ENCODE data around the gene FBXO22. TPM values are rescaled to one million over a fixed set of nuclear protein-coding genes. Genes with fewer than 3 reads are reported as not detected.
A peak's percentile ranks its signal among the peaks of the same experiment; 100 is the strongest.

The FBXO22 gene
- total RNA-seq, 2 experiments from 2014 or later: 32.5 to 33.1 TPM

DNA sequence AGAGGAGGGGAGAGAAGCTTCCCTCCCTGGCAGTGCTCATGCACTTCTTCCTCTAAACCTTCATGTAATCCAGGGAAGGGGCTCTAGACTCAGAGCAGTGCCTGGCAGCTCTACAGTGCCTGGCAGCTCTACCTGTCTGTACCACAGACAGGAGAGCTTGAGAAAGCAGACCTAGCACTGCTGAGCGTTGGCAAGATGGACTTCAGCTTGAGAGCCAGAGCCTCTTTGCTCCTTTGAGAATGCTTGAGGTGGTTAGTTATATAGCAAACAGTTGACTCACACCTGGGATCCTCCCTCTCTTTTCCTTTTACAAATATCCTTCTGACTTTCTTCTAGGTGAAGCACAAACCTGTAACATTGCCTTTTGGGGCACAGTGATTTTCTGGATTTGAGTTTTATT lies 20.9 kb downstream of the FBXO22 start:
- Mint-ChIP-seq H3K27ac (no peak overlapping the region), H3K4me1 (peaks cover 43% of the 10 kb centered on the region), H3K36me3 (ENCODE audit: low read depth) (peaks cover 48% of the 10 kb centered on the region), H3K27me3 (no peaks in the 10 kb centered on the region), H3K4me3 (no peak overlapping the region), H3K9me3 (no peaks in the 10 kb centered on the region)
- ChIA-PET POLR2A (interaction anchor here (1.4 kb wide), 1 partner anchor 13 kb away, joined by 3 read pairs; no protein-coding TSS in a partner anchor), CTCF (interaction anchor here (2.2 kb wide), 1 partner anchor 115 kb away, joined by 8 read pairs; no protein-coding TSS in a partner anchor)
- DNase-seq: no peak

GRCh38 chr15:75925440-75925839 lies 21.8 kb downstream of the FBXO22 start:
- no peak overlapping the region for H3K27ac Mint-ChIP-seq
- DNase-seq: no peak
- ChIA-PET POLR2A (interaction anchor here (0.9 kb wide), 1 partner anchor 49 kb away, joined by 3 read pairs; no protein-coding TSS in a partner anchor), CTCF (interaction anchor here (2.2 kb wide), 1 partner anchor 115 kb away, joined by 8 read pairs; no protein-coding TSS in a partner anchor)
- H3K27me3 Mint-ChIP-seq: no peaks in the 10 kb centered on the region
- H3K4me1 Mint-ChIP-seq: peaks cover 45% of the 10 kb centered on the region
- H3K4me3 Mint-ChIP-seq: no peak overlapping the region
- no peaks in the 10 kb centered on the region for H3K9me3 Mint-ChIP-seq
- peaks cover 45% of the 10 kb centered on the region for H3K36me3 Mint-ChIP-seq (ENCODE audit: low read depth)

- Mint-ChIP-seq H3K27me3 (no peaks in the 10 kb centered on the region), H3K9me3 (no peaks in the 10 kb centered on the region), H3K4me1 (peaks cover 49% of the 10 kb centered on the region), H3K27ac (no peak overlapping the region), H3K36me3 (ENCODE audit: low read depth) (peaks cover 57% of the 10 kb centered on the region), H3K4me3 (no peak overlapping the region)
- POLR2A ChIA-PET: interaction anchor here (1.0 kb wide), 1 partner anchor 13 kb away, joined by 4 read pairs; no protein-coding TSS in a partner anchor
- CTCF ChIA-PET: interaction anchor here (1.4 kb wide), 1 partner anchor 117 kb away, joined by 3 read pairs; no protein-coding TSS in a partner anchor
- no peak for DNase-seq
Observed at GRCh38 chr15:75926931-75927330, 23.3 kb downstream of the FBXO22 start.

DNA sequence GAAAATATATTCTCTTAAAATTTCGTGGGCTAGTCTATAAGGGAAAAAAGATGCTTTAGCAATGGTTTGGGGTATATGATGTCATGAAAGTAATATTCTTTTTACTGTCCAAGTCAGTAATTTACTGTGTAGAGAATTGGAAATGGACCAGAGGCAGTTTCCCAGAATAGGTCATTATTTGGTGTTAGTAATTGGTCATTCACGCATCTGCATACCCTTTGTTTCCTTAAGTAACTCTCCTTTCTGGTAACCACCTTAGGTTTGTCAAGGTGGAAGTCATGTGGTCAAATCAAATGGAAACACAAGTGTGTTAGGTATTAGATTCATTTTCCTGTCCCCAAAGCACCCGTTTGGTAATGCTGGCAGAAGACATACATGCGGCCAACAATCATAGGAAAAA lies 23.9 kb downstream of the FBXO22 start:
- POLR2A ChIA-PET: interaction anchor here (0.6 to 1.1 kb wide), 4 partner anchors 14 to 123 kb away, joined by 3 to 4 read pairs (median 4); partner anchors contain the start of gene UBE2Q2
- Mint-ChIP-seq H3K4me3 (no peak overlapping the region), H3K27ac (no peak overlapping the region), H3K36me3 (ENCODE audit: low read depth) (peaks cover 55% of the 10 kb centered on the region), H3K9me3 (no peaks in the 10 kb centered on the region), H3K27me3 (no peaks in the 10 kb centered on the region), H3K4me1 (peaks cover 44% of the 10 kb centered on the region)
- CTCF ChIA-PET: interaction anchor here (1.4 kb wide), 1 partner anchor 118 kb away, joined by 3 read pairs; no protein-coding TSS in a partner anchor
- DNase-seq: no peak

- H3K27me3 Mint-ChIP-seq: no peaks in the 10 kb centered on the region
- peaks cover 59% of the 10 kb centered on the region for H3K36me3 Mint-ChIP-seq (ENCODE audit: low read depth)
- no peak overlapping the region for H3K27ac Mint-ChIP-seq
- ChIA-PET CTCF (interaction anchor here (0.7 to 2.0 kb wide), 10 partner anchors 11 to 606 kb away, joined by 3 to 8 read pairs (median 3); no protein-coding TSS in a partner anchor), POLR2A (interaction anchor here (0.6 to 1.1 kb wide), 2 partner anchors 86 to 242 kb away, joined by 3 to 4 read pairs; partner anchors contain the start of gene UBE2Q2)
- DNase-seq: no peak
- H3K4me1 Mint-ChIP-seq: peaks cover 33% of the 10 kb centered on the region
- H3K4me3 Mint-ChIP-seq: no peak overlapping the region
- H3K9me3 Mint-ChIP-seq: no peaks in the 10 kb centered on the region
Observed at GRCh38 chr15:75928680-75929608, 25.3 kb downstream of the FBXO22 start.

DNA sequence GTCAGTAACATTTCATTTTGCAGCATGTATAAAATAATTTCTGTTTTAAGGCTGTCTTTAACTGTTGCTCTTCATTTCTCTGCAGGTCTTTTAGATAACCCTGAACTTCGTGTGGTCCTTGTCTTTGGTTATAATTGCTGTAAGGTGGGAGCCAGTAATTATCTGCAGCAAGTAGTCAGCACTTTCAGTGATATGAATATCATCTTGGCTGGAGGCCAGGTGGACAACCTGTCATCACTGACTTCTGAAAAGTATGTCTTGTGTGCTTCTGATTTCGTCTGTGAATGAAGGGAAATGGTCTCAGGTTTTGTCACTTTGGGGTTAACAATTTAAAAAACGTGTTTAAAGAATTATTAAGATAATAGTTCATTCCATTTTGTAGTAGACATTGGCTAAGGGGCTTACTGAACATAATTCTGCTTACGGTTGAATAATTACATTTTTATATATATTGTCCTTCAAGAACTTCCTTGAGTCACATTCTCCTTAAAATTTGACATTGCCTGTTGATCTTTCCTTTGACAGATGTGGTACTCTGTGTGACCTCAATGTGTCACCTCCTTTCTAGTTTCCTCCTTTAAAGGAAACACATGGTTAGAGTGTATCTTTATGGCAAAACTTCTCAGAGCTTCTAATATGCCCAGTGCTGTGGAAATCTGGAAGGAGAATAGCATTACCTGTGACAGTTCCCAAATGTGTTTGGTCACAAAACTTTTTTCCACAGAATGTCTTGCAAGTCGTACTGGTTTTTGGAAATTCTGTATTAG lies 26.3 kb downstream of the FBXO22 start:
- peak overlapping the region; percentile 1 for H3K27ac Mint-ChIP-seq
- H3K36me3 Mint-ChIP-seq (ENCODE audit: low read depth): peaks cover 58% of the 10 kb centered on the region
- POLR2A ChIA-PET: no interaction called here
- CTCF ChIA-PET: interaction anchor here (0.7 to 2.0 kb wide), 9 partner anchors 12 to 605 kb away, joined by 3 to 8 read pairs (median 3); no protein-coding TSS in a partner anchor
- DNase-seq: no peak
- H3K4me1 Mint-ChIP-seq: peaks cover 29% of the 10 kb centered on the region
- no peaks in the 10 kb centered on the region for H3K9me3 Mint-ChIP-seq
- no peaks in the 10 kb centered on the region for H3K27me3 Mint-ChIP-seq
- H3K4me3 Mint-ChIP-seq: no peak overlapping the region

DNA sequence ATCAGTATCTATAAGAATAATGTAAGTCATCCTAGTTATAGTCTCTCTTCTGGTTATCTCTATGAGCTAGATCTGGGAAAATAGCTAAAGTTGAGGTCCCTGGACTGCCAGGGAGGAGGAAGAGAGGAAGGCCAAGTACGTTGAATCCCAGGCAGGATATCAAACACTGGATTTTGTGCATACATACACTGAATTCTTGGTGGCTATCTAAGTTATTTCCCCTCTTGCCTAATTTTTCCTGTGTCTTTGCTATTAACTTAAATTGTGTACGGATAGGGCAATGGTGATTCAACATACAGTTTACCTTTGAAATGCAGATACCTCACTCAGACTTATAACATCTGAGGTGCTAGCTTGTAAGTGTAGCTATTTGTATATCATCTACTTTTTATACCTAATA lies 27.2 kb downstream of the FBXO22 start:
- Mint-ChIP-seq H3K4me1 (peaks cover 24% of the 10 kb centered on the region), H3K9me3 (no peaks in the 10 kb centered on the region), H3K36me3 (ENCODE audit: low read depth) (peaks cover 57% of the 10 kb centered on the region), H3K27ac (no peak overlapping the region), H3K27me3 (no peaks in the 10 kb centered on the region), H3K4me3 (no peak overlapping the region)
- ChIA-PET CTCF (interaction anchor here (1.2 to 1.5 kb wide), 2 partner anchors 26 to 208 kb away, joined by 3 to 5 read pairs; no protein-coding TSS in a partner anchor), POLR2A (no interaction called here)
- no peak for DNase-seq

DNA sequence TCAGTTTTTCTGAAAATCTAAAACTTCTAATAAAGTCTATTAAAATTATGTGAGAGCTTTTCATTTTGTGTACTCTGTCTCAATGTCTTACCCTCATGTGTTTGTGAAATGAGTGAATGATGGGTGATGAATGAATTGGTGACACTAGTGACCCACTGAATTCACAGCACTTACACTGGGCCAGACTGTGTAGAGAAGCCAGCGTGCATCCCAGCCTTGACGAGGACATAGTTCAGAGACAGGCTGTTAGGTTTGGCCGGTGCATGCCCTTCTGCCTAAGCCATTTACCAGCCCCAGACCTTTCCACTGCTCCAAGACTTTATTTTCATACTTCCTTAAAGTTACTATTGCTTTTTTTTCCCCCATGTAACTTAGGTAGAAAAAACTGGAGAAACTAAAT lies 38.8 kb downstream of the FBXO22 start:
- no peak overlapping the region for H3K27ac Mint-ChIP-seq

DNA sequence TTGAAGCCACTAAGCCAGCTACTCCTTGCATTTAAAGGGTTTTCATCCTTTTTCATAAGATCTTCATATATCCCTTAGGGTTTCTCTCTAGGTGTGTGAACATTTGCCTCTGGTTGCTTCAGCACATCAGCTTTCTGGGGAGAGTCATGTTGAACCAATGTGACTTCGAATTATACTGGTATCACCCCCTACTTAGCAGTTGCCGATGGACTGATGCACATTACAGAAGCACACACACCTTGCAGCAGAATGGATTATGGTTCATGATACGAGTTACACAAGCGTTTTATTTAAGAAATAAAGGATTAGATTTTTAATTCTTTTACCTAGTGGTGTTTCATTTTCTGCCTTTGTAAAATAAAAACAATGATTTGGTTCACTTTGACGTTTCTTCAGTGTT lies 39.6 kb downstream of the FBXO22 start:
- Mint-ChIP-seq H3K27ac (no peak overlapping the region), H3K4me3 (no peak overlapping the region), H3K9me3 (no peaks in the 10 kb centered on the region), H3K4me1 (no peaks in the 10 kb centered on the region), H3K36me3 (ENCODE audit: low read depth) (peaks cover 14% of the 10 kb centered on the region), H3K27me3 (peaks cover 21% of the 10 kb centered on the region)
- POLR2A ChIA-PET: no interaction called here
- CTCF ChIA-PET: no interaction called here
- DNase-seq: no peak

More for the DNA sequence above, 38.8 kb downstream of the FBXO22 start:
- Mint-ChIP-seq H3K27me3 (peaks cover 18% of the 10 kb centered on the region), H3K9me3 (no peaks in the 10 kb centered on the region), H3K4me3 (no peak overlapping the region), H3K36me3 (ENCODE audit: low read depth) (peaks cover 21% of the 10 kb centered on the region), H3K4me1 (no peaks in the 10 kb centered on the region)
- no peak for DNase-seq
- POLR2A ChIA-PET: no interaction called here
- CTCF ChIA-PET: interaction anchor here (1.2 kb wide), 1 partner anchor 13 kb away, joined by 3 read pairs; no protein-coding TSS in a partner anchor

- ChIA-PET CTCF (no interaction called here), POLR2A (no interaction called here)
- DNase-seq: no peak
- no peak overlapping the region for H3K4me3 Mint-ChIP-seq
- no peaks in the 10 kb centered on the region for H3K9me3 Mint-ChIP-seq
- H3K4me1 Mint-ChIP-seq: no peaks in the 10 kb centered on the region
- H3K27me3 Mint-ChIP-seq: peaks cover 22% of the 10 kb centered on the region
- H3K27ac Mint-ChIP-seq: no peak overlapping the region
- H3K36me3 Mint-ChIP-seq (ENCODE audit: low read depth): peaks cover 9% of the 10 kb centered on the region
Observed at GRCh38 chr15:75943713-75944215, 40.1 kb downstream of the FBXO22 start.

DNA sequence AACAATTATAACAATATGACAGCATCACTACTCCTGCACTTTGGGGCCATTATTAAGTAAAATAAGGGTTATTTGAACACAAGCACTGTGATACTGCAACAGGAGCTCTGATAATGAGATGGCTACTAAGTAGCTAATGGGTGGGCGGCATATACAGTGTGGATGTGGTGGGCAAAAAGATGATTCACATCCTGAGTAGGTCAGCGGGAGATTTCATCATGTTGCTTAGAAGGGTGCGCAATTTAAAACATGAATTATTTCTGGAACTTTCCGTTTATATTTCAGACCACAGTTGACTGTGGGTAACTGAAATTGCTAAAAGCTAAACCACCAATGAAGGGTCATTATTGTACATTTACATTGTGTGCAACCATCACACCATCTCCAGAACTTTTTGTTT lies 42.3 kb downstream of the FBXO22 start:
- Mint-ChIP-seq H3K9me3 (no peaks in the 10 kb centered on the region), H3K4me3 (no peak overlapping the region), H3K4me1 (no peaks in the 10 kb centered on the region), H3K27me3 (peaks cover 40% of the 10 kb centered on the region), H3K36me3 (ENCODE audit: low read depth) (no peaks in the 10 kb centered on the region), H3K27ac (no peak overlapping the region)
- DNase-seq: no peak
- ChIA-PET POLR2A (no interaction called here), CTCF (no interaction called here)

DNA sequence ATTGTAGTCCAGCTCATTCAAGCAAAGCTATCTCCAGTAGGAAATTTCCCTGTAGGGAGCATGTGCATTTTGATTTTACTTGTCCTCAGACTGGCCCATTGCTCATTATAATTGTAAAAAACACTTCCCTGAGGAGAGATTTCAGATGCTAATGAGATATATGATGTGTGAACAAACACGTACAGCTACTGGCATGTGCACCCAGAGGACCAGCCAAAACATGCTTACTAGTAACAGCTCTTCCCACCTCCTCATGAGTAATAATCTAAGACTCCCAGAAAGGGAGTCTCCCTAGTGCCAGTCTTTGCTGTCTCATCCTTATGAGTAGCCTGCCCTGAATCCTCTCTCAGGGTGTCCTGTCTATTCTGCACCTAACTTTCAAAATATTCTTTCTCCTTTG lies 43.4 kb downstream of the FBXO22 start:
- CTCF ChIA-PET: no interaction called here
- H3K27me3 Mint-ChIP-seq: peaks cover 46% of the 10 kb centered on the region
- H3K9me3 Mint-ChIP-seq: no peaks in the 10 kb centered on the region

More for the DNA sequence above, 43.4 kb downstream of the FBXO22 start:
- Mint-ChIP-seq H3K36me3 (ENCODE audit: low read depth) (no peaks in the 10 kb centered on the region), H3K27ac (no peak overlapping the region), H3K4me3 (no peak overlapping the region), H3K4me1 (no peaks in the 10 kb centered on the region)
- no peak for DNase-seq
- POLR2A ChIA-PET: no interaction called here

Measured in activated CD4-positive, alpha-beta memory T cell treated with anti-CD3 and anti-CD28 coated beads, Interleukin-2, amount 10 ng/mL, durations not matched to agents 7 days and 5 days (primary cell).